GOT3 (cell line): ENCODE data around the gene MYMX.
A peak's percentile ranks its signal among the peaks of the same experiment; 100 is the strongest.
"Not testable (repeated sequence)": the region's sequence is repeated elsewhere in the genome, so short reads cannot be mapped to it uniquely, and the experiment has no call there.

Experiments used
- DNase-seq: peaks from one replicate; lab custom pipeline; 2025; ENCODE audit warnings: mixed read lengths; lab: John Stamatoyannopoulos, UW

MYMX gene

DNA sequence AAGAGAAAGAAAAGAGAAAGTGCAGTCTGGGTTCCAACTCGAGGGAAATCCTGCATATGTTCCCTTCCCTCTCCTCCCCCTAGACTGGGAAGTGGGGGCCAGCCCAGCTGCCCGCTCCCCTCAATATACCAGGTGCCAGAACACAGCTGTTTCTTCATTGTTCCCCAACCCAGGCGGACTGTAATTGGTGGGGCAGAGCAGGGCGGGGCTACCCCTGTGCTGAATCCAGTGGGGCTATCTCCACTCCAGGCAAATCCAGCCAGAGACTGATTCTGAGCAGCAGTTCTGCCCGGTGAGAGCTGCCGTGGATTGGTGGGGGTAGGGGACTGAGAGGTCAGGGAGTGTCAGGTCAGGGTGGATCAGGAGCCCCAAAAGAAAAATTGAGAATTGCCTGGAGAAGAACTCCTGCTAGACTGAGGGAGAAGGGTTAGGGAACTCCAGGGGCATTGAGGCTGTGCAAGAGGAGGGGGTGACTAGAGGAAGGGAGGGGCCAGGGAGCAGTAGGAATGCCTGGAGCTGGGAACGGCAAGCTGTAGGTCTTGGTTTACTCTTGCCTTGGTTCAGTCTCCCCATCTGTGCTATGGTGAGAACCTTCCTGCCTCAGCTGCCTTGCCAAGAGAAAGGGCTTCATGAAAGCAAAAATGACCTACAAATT is at the start of gene MYMX:
Gene MYMX (plus strand): TSS at position 250 of the 655 bp plus-strand sequence. CDS start 546 bp downstream, outside the sequence.
- DNase-seq, result no peak

GRCh38 chr6:44167567-44167966 is 49.2 kb upstream of the MYMX start:
- DNase-seq, result no peak

GRCh38 chr6:44169154-44169553 is 47.6 kb upstream of the MYMX start:
- DNase-seq, result no peak

- no peak for DNase-seq
Measured at GRCh38 chr6:44169886-44170570, 46.7 kb upstream of the MYMX start.

GRCh38 chr6:44171899-44172546 is 44.7 kb upstream of the MYMX start:
- DNase-seq, result no peak

- DNase-seq, result peak; percentile 17
Measured at GRCh38 chr6:44172731-44173500, 43.8 kb upstream of the MYMX start.

DNA sequence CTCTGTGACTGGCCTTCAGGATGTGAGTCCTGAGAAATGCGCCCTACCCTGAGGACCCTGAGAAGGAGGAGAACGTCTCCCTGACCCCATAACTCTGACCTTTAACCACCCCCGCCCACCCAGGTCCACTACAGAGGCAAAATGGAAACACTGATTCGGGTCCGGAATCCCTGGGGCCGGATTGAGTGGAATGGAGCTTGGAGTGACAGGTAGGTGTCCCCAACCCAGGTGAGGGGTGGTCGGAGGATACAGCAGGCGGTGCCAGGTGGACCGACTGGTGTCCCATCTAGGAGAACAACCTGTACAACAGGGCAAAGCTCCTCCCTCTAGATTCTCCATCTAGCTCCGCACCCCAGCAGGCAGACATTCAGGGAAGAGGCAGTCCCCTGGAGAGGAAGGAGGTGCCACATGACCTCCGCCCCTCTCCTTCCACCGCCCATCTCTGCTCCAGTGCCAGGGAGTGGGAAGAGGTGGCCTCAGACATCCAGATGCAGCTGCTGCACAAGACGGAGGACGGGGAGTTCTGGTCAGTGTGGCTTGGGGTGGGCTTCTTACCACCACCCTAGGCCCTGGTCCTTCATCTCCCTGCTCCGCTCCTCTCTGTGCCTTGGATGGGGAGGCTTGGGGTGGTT is 40.5 kb upstream of the MYMX start:
- no peak for DNase-seq

- no peak for DNase-seq
Measured at GRCh38 chr6:44176762-44177509, 39.8 kb upstream of the MYMX start.

GRCh38 chr6:44177691-44178423 is 38.9 kb upstream of the MYMX start:
- no peak for DNase-seq

GRCh38 chr6:44178424-44179071 is 38.2 kb upstream of the MYMX start:
- DNase-seq, result no peak

DNA sequence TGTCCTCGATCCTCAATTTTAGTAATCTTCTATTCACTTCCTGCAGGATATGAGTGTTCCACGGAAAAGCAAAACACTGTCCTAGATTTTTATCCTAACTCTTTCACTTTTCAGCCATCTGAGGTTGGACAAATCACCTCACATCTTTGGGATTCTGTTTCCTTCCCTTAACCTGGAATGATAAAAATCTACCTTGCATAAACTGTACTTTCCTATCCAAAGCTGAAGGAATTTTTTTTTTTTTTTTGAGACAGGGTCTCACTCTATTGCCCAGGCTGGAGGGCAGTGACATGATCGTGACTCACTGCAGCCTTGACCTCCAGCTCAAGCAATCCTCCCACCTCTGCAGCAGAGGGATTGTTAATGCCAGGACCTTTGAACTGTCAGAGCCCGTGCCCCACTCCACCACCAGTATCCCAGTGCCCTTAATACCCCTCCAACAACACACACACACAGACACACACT is 37.6 kb upstream of the MYMX start:
- DNase-seq, result no peak

DNA sequence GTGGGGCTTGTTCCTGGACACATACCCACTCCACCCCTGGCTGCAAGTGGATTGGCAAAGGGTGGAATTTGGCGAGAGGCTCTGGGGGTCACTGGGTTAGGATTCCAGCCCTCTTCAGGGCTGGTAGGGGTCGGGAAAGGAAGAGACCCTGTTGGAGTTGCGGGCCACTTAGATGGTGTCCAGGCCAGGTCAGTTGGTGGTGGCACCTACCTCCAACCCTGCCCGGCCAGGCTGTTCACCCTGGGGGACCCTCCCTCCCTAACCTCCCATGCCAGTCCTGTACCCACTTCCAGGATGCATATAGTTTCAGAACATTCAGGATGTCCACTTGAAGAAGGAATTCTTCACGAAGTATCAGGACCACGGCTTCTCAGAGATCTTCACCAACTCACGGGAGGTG is 37.1 kb upstream of the MYMX start:
- no peak for DNase-seq

DNA sequence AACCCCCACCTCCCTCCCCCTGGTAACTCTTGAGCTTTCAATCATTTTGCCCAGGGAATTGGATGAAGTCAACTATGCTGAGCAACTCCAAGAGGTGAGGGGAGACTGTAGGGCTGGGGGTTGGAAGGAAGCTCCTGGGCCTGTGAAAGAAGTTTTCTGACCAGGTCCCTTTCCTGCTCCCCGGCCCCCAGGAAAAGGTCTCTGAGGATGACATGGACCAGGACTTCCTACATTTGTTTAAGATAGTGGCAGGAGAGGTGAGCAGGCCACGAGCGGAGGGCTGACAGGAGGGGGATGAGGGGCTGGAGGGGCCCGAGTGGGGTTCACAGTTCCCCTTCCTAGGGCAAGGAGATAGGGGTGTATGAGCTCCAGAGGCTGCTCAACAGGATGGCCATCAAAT is 36.3 kb upstream of the MYMX start:
- DNase-seq, result no peak

DNA sequence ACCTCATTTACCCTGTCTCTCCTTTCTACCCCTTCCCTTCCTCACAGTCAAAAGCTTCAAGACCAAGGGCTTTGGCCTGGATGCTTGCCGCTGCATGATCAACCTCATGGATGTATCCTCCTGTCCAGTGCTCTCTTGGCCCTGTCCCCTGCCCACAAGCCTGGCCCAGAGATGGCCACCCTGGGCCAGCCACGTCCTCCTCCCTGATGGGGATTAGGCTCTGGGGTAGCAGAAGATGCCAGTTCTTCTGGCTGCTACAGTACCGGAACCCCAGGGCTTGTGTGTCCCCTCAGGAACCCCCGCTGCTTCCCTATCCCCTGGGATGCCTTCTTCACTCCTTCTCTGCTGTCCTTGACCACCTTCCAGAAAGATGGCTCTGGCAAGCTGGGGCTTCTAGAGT is 35.8 kb upstream of the MYMX start:
- no peak for DNase-seq

- DNase-seq, result not testable (repeated sequence)
Measured at GRCh38 chr6:44181784-44182183, 34.9 kb upstream of the MYMX start.

GRCh38 chr6:44182911-44183390 is 33.8 kb upstream of the MYMX start:
- DNase-seq, result no peak

- DNase-seq, result no peak
Measured at GRCh38 chr6:44183783-44184182, 32.9 kb upstream of the MYMX start.

DNA sequence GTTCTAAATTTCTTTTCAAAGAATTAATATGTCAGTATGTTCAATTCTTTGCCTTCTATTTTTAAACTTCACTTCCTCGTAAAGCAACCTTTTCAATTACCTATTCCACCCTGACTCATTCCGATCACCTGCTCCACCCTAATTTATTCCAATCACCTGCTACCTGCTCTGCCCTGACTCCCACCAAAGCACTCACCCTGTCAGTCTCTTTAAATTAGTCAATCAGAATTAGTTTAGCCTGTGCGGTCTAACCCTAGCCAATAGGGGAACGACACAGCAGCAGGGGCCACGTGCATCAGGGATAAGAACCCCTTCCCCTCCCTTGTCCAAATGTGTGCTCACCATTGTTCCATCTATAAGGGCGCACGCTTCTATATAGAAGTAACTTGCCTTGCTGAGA is 31.4 kb upstream of the MYMX start:
- not testable (repeated sequence) for DNase-seq

DNA sequence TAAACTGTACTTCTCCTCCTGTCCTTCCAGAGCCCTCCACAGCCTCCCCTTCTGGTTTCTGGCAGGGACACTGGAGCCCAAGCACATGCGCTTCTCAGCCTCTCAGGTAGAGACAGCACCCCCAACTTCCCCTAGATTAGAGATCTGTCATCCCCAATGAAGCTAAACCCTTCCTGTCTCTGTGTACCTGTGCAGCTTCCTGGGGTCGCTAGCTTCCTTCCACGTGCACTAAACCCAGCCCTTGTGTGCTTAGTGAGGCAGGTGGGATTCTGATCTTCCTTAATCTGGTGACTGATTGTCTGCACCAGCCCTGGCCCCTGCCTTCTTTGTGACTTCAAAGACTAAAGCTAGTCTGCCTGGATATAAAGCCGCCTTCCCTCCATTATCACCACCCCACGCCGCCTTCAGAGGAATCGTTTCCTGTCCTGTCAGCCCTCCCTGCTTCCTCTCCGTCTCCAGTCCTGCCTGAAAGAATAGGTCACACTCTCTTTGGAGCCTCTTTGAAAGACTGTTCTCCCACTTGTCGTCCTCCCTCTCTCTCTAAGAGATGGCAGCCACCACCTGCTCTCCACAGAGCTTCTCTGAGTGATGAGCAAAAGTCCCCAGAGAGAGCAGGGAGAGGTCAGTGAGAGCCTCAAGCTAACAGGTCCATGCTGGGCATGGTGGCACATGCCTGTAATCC is 30.6 kb upstream of the MYMX start:
- DNase-seq, result no peak
